A549 (cell line): Measurements from ENCODE around the gene RNU4-1.
"Not testable (repeated sequence)": the region's sequence is repeated elsewhere in the genome, so short reads cannot be mapped to it uniquely, and the experiment has no call there.

Source experiments
- KDM5A ChIP-seq: fragments of 200-600 bp; sonication (generic); IDR thresholded peaks from 2 replicates; pipeline ENCODE4 v1.6.1; 2016; ENCODE audit warnings: antibody characterized with exemption, mild to moderate bottlenecking
- TF ChIP-seq, protein P1 (sequence below): fragments of >200 bp; sonication (Bioruptor Twin); formaldehyde crosslinking; IDR thresholded peaks from 3 replicates; pipeline ENCODE4 v1.5.1; 2016

DNA sequence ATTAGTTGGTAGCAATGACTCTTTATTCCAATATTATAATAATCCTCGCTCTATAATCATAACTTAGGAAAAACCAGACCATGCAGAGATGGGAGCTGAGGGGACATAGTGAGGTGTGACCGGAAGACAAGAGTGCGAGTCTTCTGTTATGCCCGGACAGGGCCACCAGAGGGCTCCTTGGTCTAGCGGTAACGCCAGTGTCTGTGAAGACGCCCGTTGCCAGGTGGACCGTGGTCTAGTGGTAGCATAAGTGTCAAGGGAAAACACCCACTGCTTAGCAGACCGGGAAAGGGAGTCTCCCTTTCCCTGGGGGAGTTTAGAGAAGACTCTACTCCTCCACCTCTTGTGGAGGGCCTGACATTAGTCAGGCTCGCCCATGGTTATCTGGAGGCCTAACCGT is 42.4 kb upstream of the RNU4-1 start:
- not testable (repeated sequence) for TF ChIP-seq KDM5A
- TF ChIP-seq, protein P1, sequence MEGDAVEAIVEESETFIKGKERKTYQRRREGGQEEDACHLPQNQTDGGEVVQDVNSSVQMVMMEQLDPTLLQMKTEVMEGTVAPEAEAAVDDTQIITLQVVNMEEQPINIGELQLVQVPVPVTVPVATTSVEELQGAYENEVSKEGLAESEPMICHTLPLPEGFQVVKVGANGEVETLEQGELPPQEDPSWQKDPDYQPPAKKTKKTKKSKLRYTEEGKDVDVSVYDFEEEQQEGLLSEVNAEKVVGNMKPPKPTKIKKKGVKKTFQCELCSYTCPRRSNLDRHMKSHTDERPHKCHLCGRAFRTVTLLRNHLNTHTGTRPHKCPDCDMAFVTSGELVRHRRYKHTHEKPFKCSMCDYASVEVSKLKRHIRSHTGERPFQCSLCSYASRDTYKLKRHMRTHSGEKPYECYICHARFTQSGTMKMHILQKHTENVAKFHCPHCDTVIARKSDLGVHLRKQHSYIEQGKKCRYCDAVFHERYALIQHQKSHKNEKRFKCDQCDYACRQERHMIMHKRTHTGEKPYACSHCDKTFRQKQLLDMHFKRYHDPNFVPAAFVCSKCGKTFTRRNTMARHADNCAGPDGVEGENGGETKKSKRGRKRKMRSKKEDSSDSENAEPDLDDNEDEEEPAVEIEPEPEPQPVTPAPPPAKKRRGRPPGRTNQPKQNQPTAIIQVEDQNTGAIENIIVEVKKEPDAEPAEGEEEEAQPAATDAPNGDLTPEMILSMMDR, result peak; percentile 59
